Natural killer cell (primary cell): ENCODE measurements around the gene TP53I3. TPM values are rescaled to one million over a fixed set of nuclear protein-coding genes. Genes with fewer than 3 reads are reported as not detected.
A peak's percentile ranks its signal among the peaks of the same experiment; 100 is the strongest.

Source experiments
- ATAC-seq, 3 donors: fragments of 150-1000 bp in 2 of 3; fragments of 200-7000 bp in 1 of 3; cut with Tn5 transposase; 1 replicate in 1 of 3; 2 replicates in 2 of 3; pipeline ENCODE4 v1.10.0; 2021; ENCODE audit warnings: mild to moderate bottlenecking in 2 of 3, moderate library complexity in 2 of 3
- DNase-seq, 2 donors: peaks; one replicate each; pipeline versions ENCODE4 v3.0.0 to v3.0.0-alpha.2; 2013 to 2021; ENCODE audit warnings: mixed read lengths in 1 of 2
- H3K27ac ChIP-seq: one replicate; pipeline ENCODE4 v1.5.1; 2013; ENCODE audit warnings: mild to moderate bottlenecking, low read length
- H3K27me3 ChIP-seq: one replicate; pipeline ENCODE4 v1.6.1; 2013; ENCODE audit warnings: low read length; ENCODE audit not compliant: control insufficient read depth, insufficient read depth
- H3K36me3 ChIP-seq: one replicate; pipeline ENCODE4 v1.6.1; 2013; ENCODE audit warnings: low read length; ENCODE audit not compliant: control insufficient read depth, insufficient read depth
- H3K4me1 ChIP-seq: one replicate; pipeline ENCODE4 v1.6.1; 2013; ENCODE audit warnings: low read length; ENCODE audit not compliant: control insufficient read depth, insufficient read depth
- H3K4me3 ChIP-seq: one replicate; pipeline ENCODE4 v1.5.1; 2013; ENCODE audit warnings: low read length
- H3K9me3 ChIP-seq: one replicate; pipeline ENCODE4 v1.6.1; 2013; ENCODE audit warnings: low read length; ENCODE audit not compliant: control insufficient read depth, insufficient read depth
- H3K27ac Mint-ChIP-seq, 2 donors: one replicate each; pipeline ENCODE4 v1.8.0; 2022; ENCODE audit warnings: mild to moderate bottlenecking in 2 of 2, mixed read lengths in 2 of 2, moderate library complexity in 1 of 2
- H3K27me3 Mint-ChIP-seq, 2 donors: one replicate each; pipeline ENCODE4 v1.8.0; 2022; ENCODE audit warnings: low read depth in 2 of 2, mixed read lengths in 2 of 2
- H3K36me3 Mint-ChIP-seq: one replicate; pipeline ENCODE4 v1.8.0; 2022; ENCODE audit warnings: mixed read lengths
- H3K4me1 Mint-ChIP-seq, 2 donors: one replicate each; pipeline ENCODE4 v1.8.0; 2022; ENCODE audit warnings: mixed read lengths in 2 of 2
- H3K4me3 Mint-ChIP-seq: one replicate; pipeline ENCODE4 v1.8.0; 2022; ENCODE audit warnings: mild to moderate bottlenecking, moderate library complexity, mixed read lengths
- H3K9me3 Mint-ChIP-seq, 2 donors: one replicate each; pipeline ENCODE4 v1.8.0; 2022; ENCODE audit warnings: mixed read lengths in 2 of 2
- CTCF ChIP-seq: fragments of 200-600 bp; IDR thresholded peaks from one replicate; pipeline ENCODE4 v1.8.0; 2022; ENCODE audit warnings: antibody characterized with exemption
- WGBS: methylation state at CpG from one replicate; pipeline ENCODE4 v1.1.7; 2013; ENCODE audit warnings: missing lambda C conversion rate; ENCODE audit not compliant: insufficient coverage; 5-methylcytosine and 5-hydroxymethylcytosine counted together
- intact Hi-C: fragments of 100-400 bp; cut with micrococcal nuclease; formaldehyde crosslinking; loops from one replicate; pipeline ENCODE4 v1.14.2; 2022
- total RNA-seq, 4 donors: library from RNA; stranded (reverse); fragments of 120-200 nt in 1 of 4; gene quantifications; one replicate each; pipeline versions ENCODE4 v1.2.3 to v1.2.4, GENCODE V29; 2013 to 2022

TP53I3 gene
- total RNA-seq, 3 donors from 2014 or later (not counting 1 experiment from before 2014, with no cell fraction given) = 1.6 to 2.6 (median 2.0) TPM

- no peaks in the 10 kb centered on the region for H3K9me3 ChIP-seq
- Mint-ChIP-seq H3K9me3 (no peaks in the 10 kb centered on the region), H3K27me3 (no peaks in the 10 kb centered on the region), H3K27ac (peak overlapping the region in 1 of 2 donors; percentile 86), H3K4me1 (peaks cover 15 to 23% of the 10 kb centered on the region in 2 donors), H3K36me3 (no peaks in the 10 kb centered on the region), H3K4me3 (no peak overlapping the region)
- H3K27me3 ChIP-seq = no peaks in the 10 kb centered on the region
- H3K36me3 ChIP-seq = no peaks in the 10 kb centered on the region
- no peak overlapping the region for H3K4me3 ChIP-seq
- no peak for TF ChIP-seq CTCF
- no peak for ATAC-seq
- H3K27ac ChIP-seq = no peak overlapping the region
- no peak for DNase-seq
- WGBS = 98% methylated on average over 4 of the region's 4 CpGs
- H3K4me1 ChIP-seq = peaks cover 11% of the 10 kb centered on the region
- intact Hi-C loops = no loop called here
Measured at GRCh38 chr2:24121469-24121868, 36.8 kb upstream of the TP53I3 start.

- intact Hi-C loops = no loop called here
- Mint-ChIP-seq H3K4me3 (no peak overlapping the region), H3K36me3 (no peaks in the 10 kb centered on the region), H3K9me3 (no peaks in the 10 kb centered on the region), H3K27ac (peak overlapping the region in 1 of 2 donors; percentile 86), H3K27me3 (no peaks in the 10 kb centered on the region), H3K4me1 (peaks cover 15 to 23% of the 10 kb centered on the region in 2 donors)
- Histone ChIP-seq H3K9me3 (no peaks in the 10 kb centered on the region), H3K4me1 (peaks cover 11% of the 10 kb centered on the region), H3K4me3 (no peak overlapping the region), H3K27ac (no peak overlapping the region), H3K27me3 (no peaks in the 10 kb centered on the region), H3K36me3 (no peaks in the 10 kb centered on the region)
- DNase-seq = no peak
- WGBS = 100% methylated on average over 4 of the region's 5 CpGs
- TF ChIP-seq CTCF = no peak
- no peak for ATAC-seq
Measured at GRCh38 chr2:24121066-24121465, 36.4 kb upstream of the TP53I3 start.

- peaks cover 3% of the 10 kb centered on the region for H3K4me1 ChIP-seq
- intact Hi-C loops = no loop called here
- Mint-ChIP-seq H3K36me3 (no peaks in the 10 kb centered on the region), H3K27ac (no peak overlapping the region), H3K27me3 (no peaks in the 10 kb centered on the region), H3K4me3 (no peak overlapping the region), H3K4me1 (peaks cover 6 to 7% of the 10 kb centered on the region in 2 donors), H3K9me3 (no peaks in the 10 kb centered on the region)
- H3K27me3 ChIP-seq = no peaks in the 10 kb centered on the region
- H3K27ac ChIP-seq = no peak overlapping the region
- TF ChIP-seq CTCF = no peak
- H3K36me3 ChIP-seq = no peaks in the 10 kb centered on the region
- ATAC-seq = no peak
- 100% methylated on average over 1 of the region's 1 CpG for WGBS
- no peak for DNase-seq
- H3K4me3 ChIP-seq = no peak overlapping the region
- no peaks in the 10 kb centered on the region for H3K9me3 ChIP-seq
Measured at GRCh38 chr2:24117902-24118301, 33.3 kb upstream of the TP53I3 start.

GRCh38 chr2:24115057-24115456 is 30.4 kb upstream of the TP53I3 start:
- no peak for TF ChIP-seq CTCF
- no peaks in the 10 kb centered on the region for H3K27me3 Mint-ChIP-seq
- no peak overlapping the region for H3K27ac Mint-ChIP-seq
- no peak for ATAC-seq
- no peaks in the 10 kb centered on the region for H3K36me3 ChIP-seq
- H3K4me3 ChIP-seq = no peak overlapping the region
- H3K27ac ChIP-seq = no peak overlapping the region
- no peak overlapping the region for H3K4me3 Mint-ChIP-seq
- no peaks in the 10 kb centered on the region for H3K4me1 Mint-ChIP-seq
- intact Hi-C loops = no loop called here
- no peaks in the 10 kb centered on the region for H3K9me3 ChIP-seq
- no CpG with 5 or more reads among the region's 2 CpGs for WGBS
- DNase-seq = no peak
- no peaks in the 10 kb centered on the region for H3K4me1 ChIP-seq
- H3K27me3 ChIP-seq = no peaks in the 10 kb centered on the region
- no peaks in the 10 kb centered on the region for H3K36me3 Mint-ChIP-seq
- H3K9me3 Mint-ChIP-seq = no peaks in the 10 kb centered on the region
